GM23338 (cell line): ENCODE results near the gene ZHX3. TPM values are rescaled to one million over a fixed set of nuclear protein-coding genes. Genes with fewer than 3 reads are reported as not detected.

Experiments used
- ATAC-seq: fragments of 200-7000 bp; cut with Tn5 transposase; 3 replicates; pipeline ENCODE4 v1.9.1; 2020
- DNase-seq: peaks from one replicate; pipeline ENCODE4 v3.0.0-alpha.2; 2015; ENCODE audit warnings: low spot score
- H2AFZ ChIP-seq: fragments of 200-600 bp; sonication (generic); 2 replicates; pipeline ENCODE4 v1.8.0; 2016; ENCODE audit warnings: antibody characterized with exemption, mild to moderate bottlenecking, moderate library complexity
- H3F3A ChIP-seq: fragments of 200-600 bp; sonication (generic); replicated peaks from 2 replicates; pipeline ENCODE4 v1.8.0; 2017; ENCODE audit warnings: antibody characterized with exemption, mixed run types, low read depth
- H3K27ac ChIP-seq: fragments of 200-600 bp; sonication (generic); 2 replicates; pipeline ENCODE4 v1.6.1; 2016; ENCODE audit warnings: low read depth
- H3K27me3 ChIP-seq: fragments of 200-600 bp; sonication (generic); 2 replicates; pipeline ENCODE4 v1.8.0; 2016; ENCODE audit warnings: mild to moderate bottlenecking, mixed run types, moderate library complexity; ENCODE audit not compliant: insufficient read depth
- H3K36me3 ChIP-seq: fragments of 200-600 bp; sonication (generic); 2 replicates; pipeline ENCODE4 v1.8.0; 2016; ENCODE audit warnings: mild to moderate bottlenecking; ENCODE audit not compliant: insufficient read depth
- H3K4me1 ChIP-seq: fragments of 200-600 bp; sonication (generic); 2 replicates; pipeline ENCODE4 v1.8.0; 2016; ENCODE audit warnings: mild to moderate bottlenecking, moderate library complexity; ENCODE audit not compliant: insufficient read depth
- H3K4me2 ChIP-seq: fragments of 200-600 bp; sonication (generic); 2 replicates; pipeline ENCODE4 v1.7.1; 2017; ENCODE audit warnings: mixed run types
- H3K4me3 ChIP-seq: fragments of 200-600 bp; sonication (generic); 2 replicates; pipeline ENCODE4 v1.6.1; 2016; ENCODE audit warnings: mixed run types
- H3K79me2 ChIP-seq: fragments of 200-600 bp; sonication (generic); replicated peaks from 2 replicates; pipeline ENCODE4 v1.8.0; 2017; ENCODE audit warnings: mild to moderate bottlenecking; ENCODE audit not compliant: insufficient read depth
- H3K9me2 ChIP-seq: fragments of 200-600 bp; sonication (generic); 2 replicates; pipeline ENCODE4 v1.8.0; 2017; ENCODE audit not compliant: insufficient read depth
- H4K20me1 ChIP-seq: fragments of 200-600 bp; sonication (generic); replicated peaks from 2 replicates; pipeline ENCODE4 v1.8.0; 2017; ENCODE audit warnings: mild to moderate bottlenecking; ENCODE audit not compliant: insufficient read depth
- H3K27ac Mint-ChIP-seq: 2 replicates; pipeline ENCODE4 v1.8.0; 2020; ENCODE audit warnings: inconsistent platforms, mild to moderate bottlenecking, moderate library complexity, mixed read lengths
- H3K27me3 Mint-ChIP-seq: 3 replicates; pipeline ENCODE4 v1.8.0; 2022; ENCODE audit warnings: low read depth, mild to moderate bottlenecking, moderate library complexity, mixed read lengths, inconsistent platforms; ENCODE audit not compliant: insufficient read depth, poor library complexity
- H3K36me3 Mint-ChIP-seq: 3 replicates; pipeline ENCODE4 v1.8.0; 2021; ENCODE audit warnings: low read depth, mild to moderate bottlenecking, inconsistent platforms, moderate library complexity, mixed read lengths
- H3K4me1 Mint-ChIP-seq: 3 replicates; pipeline ENCODE4 v1.8.0; 2020; ENCODE audit warnings: mild to moderate bottlenecking, inconsistent platforms, mixed read lengths
- H3K4me3 Mint-ChIP-seq: 3 replicates; pipeline ENCODE4 v1.8.0; 2021; ENCODE audit warnings: moderate library complexity, mild to moderate bottlenecking, inconsistent platforms, mixed read lengths
- H3K9me3 Mint-ChIP-seq: 3 replicates; pipeline ENCODE4 v1.8.0; 2020; ENCODE audit warnings: moderate library complexity, mild to moderate bottlenecking, inconsistent platforms, mixed read lengths
- JUNB ChIP-seq: IDR thresholded peaks from one replicate; pipeline ENCODE4 v1.6.1; 2016; ENCODE audit warnings: antibody characterized with exemption; ENCODE audit not compliant: unreplicated experiment
- NANOG ChIP-seq: IDR thresholded peaks from 2 replicates; pipeline ENCODE4 v1.6.1; 2016; ENCODE audit warnings: antibody characterized with exemption, borderline replicate concordance
- POLR2AphosphoS5 ChIP-seq: IDR thresholded peaks from 2 replicates; pipeline ENCODE4 v1.6.1; 2016; ENCODE audit warnings: antibody characterized with exemption, low read depth
- REST ChIP-seq: IDR thresholded peaks from one replicate; pipeline ENCODE4 v1.6.1; 2018; ENCODE audit warnings: antibody characterized with exemption; ENCODE audit not compliant: unreplicated experiment
- STAT1 ChIP-seq: IDR thresholded peaks from one replicate; pipeline ENCODE4 v1.6.1; 2016; ENCODE audit warnings: antibody characterized with exemption; ENCODE audit not compliant: unreplicated experiment
- ZNF114 ChIP-seq: fragments of 250-450 bp; sonication (Bioruptor Pico); IDR thresholded peaks from 2 replicates; pipeline ENCODE4 v1.5.0; 2020; ENCODE audit warnings: mild to moderate bottlenecking, moderate library complexity
- ZNF462 ChIP-seq: fragments of 250-450 bp; sonication (Bioruptor Pico); IDR thresholded peaks from 2 replicates; pipeline ENCODE4 v1.5.0; 2020; ENCODE audit warnings: mild to moderate bottlenecking, moderate library complexity
- polyA plus RNA-seq: library from polyadenylated mRNA; unstranded; fragments of >200 nt; fragmentation: Nextera tagmentation; extraction: Ambion mirVana; gene quantifications from 2 replicates; pipeline ENCODE4 v1.2.1, GENCODE V29; 2016
- total RNA-seq: library from RNA; depleted of rRNA; stranded (reverse); fragments of >200 nt; shearing (Covaris generic); gene quantifications from 2 replicates; pipeline ENCODE4 v1.2.3, GENCODE V29; 2014

The ZHX3 gene
- total and polyA plus RNA-seq, 2 experiments from 2014 or later, result 1.7 to 2.8 TPM

- TF ChIP-seq JUNB (no peak), ZNF114 (CRISPR knock-in tag) (no peak), ZNF462 (CRISPR knock-in tag) (no peak), POLR2AphosphoS5 (no peak), NANOG (no peak), STAT1 (no peak)
Measured at GRCh38 chr20:41331731-41332130, 14.2 kb upstream of the ZHX3 start (continued).

GRCh38 chr20:41330941-41331340 lies 13.4 kb upstream of the ZHX3 start:
- Mint-ChIP-seq H3K9me3 (no peaks in the 10 kb centered on the region), H3K36me3 (no peaks in the 10 kb centered on the region), H3K27ac (no peak overlapping the region), H3K4me3 (no peak overlapping the region), H3K27me3 (peaks cover 2% of the 10 kb centered on the region), H3K4me1 (no peaks in the 10 kb centered on the region; the same call in 2 of the 3 replicates)
- no peaks in the 10 kb centered on the region for H3K36me3 ChIP-seq
- no peak overlapping the region for H3K27ac ChIP-seq
- no peak for ATAC-seq
- no peaks in the 10 kb centered on the region for H4K20me1 ChIP-seq
- DNase-seq, result no peak
- H3K27me3 ChIP-seq, result no peaks in the 10 kb centered on the region
- H3K4me1 ChIP-seq, result no peaks in the 10 kb centered on the region
- no peaks in the 10 kb centered on the region for H3F3A ChIP-seq
- H3K79me2 ChIP-seq, result no peaks in the 10 kb centered on the region
- H3K4me3 ChIP-seq, result no peak overlapping the region
- H3K9me2 ChIP-seq, result no peaks in the 10 kb centered on the region
- H2AFZ ChIP-seq, result no peak overlapping the region
- no peak overlapping the region for H3K4me2 ChIP-seq
- TF ChIP-seq ZNF462 (CRISPR knock-in tag), result no peak
- no peak for TF ChIP-seq NANOG
- no peak for TF ChIP-seq REST
